ENCODE data around the gene OXER1. TPM values are rescaled to one million over a fixed set of nuclear protein-coding genes. Genes with fewer than 3 reads are reported as not detected.

Gene OXER1
- total RNA-seq, 1 experiment from 2014 or later: 0.90 TPM

GRCh38 chr2:42787788-42788477 is 24.0 kb upstream of the OXER1 start:
- Histone ChIP-seq H3K4me1 (ENCODE audit: insufficient read depth, low read length, poor library complexity, severe bottlenecking) (peaks cover 3% of the 10 kb centered on the region), H3K36me3 (ENCODE audit: insufficient read depth, low read length, poor library complexity, severe bottlenecking) (no peaks in the 10 kb centered on the region), H3K4me3 (ENCODE audit: low read depth, low read length, poor library complexity, severe bottlenecking) (no peak overlapping the region), H3K27me3 (replicated peaks; ENCODE audit: insufficient read depth, low read depth, low read length, poor library complexity) (no peaks in the 10 kb centered on the region), H3K9me3 (ENCODE audit: low read depth, low read length, poor library complexity, severe bottlenecking) (no peaks in the 10 kb centered on the region), H3K27ac (ENCODE audit: low read depth, low read length, poor library complexity, severe bottlenecking) (no peak overlapping the region)
- CTCF ChIA-PET: no interaction called here
- POLR2A ChIA-PET (ENCODE audit: low non-redundant PET): interaction anchor here (0.6 kb wide), 1 partner anchor 1584 kb away, joined by 10 read pairs; no protein-coding TSS in a partner anchor
- intact Hi-C loops (cut with micrococcal nuclease; ENCODE audit: unreplicated experiment): no loop called here
- BruUV-seq (replicated peaks): no TSS peak
- TF ChIP-seq EZH2 (IDR thresholded peaks at IDR 0.05; ENCODE audit: borderline replicate concordance, low read depth, low read length, poor library complexity, severe bottlenecking) (no peak), CTCF (conservative IDR thresholded peaks at IDR 0.05; ENCODE audit: low read depth, low read length) (no peak)
- DNase-seq (ENCODE audit: low spot score): no peak

- Histone ChIP-seq H3K4me3 (ENCODE audit: low read depth, low read length, poor library complexity, severe bottlenecking) (no peak overlapping the region), H3K36me3 (ENCODE audit: insufficient read depth, low read length, poor library complexity, severe bottlenecking) (no peaks in the 10 kb centered on the region), H3K9me3 (ENCODE audit: low read depth, low read length, poor library complexity, severe bottlenecking) (no peaks in the 10 kb centered on the region), H3K27ac (ENCODE audit: low read depth, low read length, poor library complexity, severe bottlenecking) (no peak overlapping the region), H3K27me3 (replicated peaks; ENCODE audit: insufficient read depth, low read depth, low read length, poor library complexity) (no peaks in the 10 kb centered on the region), H3K4me1 (ENCODE audit: insufficient read depth, low read length, poor library complexity, severe bottlenecking) (no peaks in the 10 kb centered on the region)
- TF ChIP-seq CTCF (conservative IDR thresholded peaks at IDR 0.05; ENCODE audit: low read depth, low read length) (no peak), EZH2 (IDR thresholded peaks at IDR 0.05; ENCODE audit: borderline replicate concordance, low read depth, low read length, poor library complexity, severe bottlenecking) (no peak)
- ChIA-PET POLR2A (ENCODE audit: low non-redundant PET) (interaction anchor here (0.6 kb wide), 1 partner anchor 1585 kb away, joined by 10 read pairs; no protein-coding TSS in a partner anchor), CTCF (no interaction called here)
- no TSS peak for BruUV-seq (replicated peaks)
- no peak for DNase-seq (ENCODE audit: low spot score)
- intact Hi-C loops (cut with micrococcal nuclease; ENCODE audit: unreplicated experiment): no loop called here
Measured at GRCh38 chr2:42787424-42787787, 23.5 kb upstream of the OXER1 start.

- Histone ChIP-seq H3K4me1 (ENCODE audit: insufficient read depth, low read length, poor library complexity, severe bottlenecking) (no peaks in the 10 kb centered on the region), H3K4me3 (ENCODE audit: low read depth, low read length, poor library complexity, severe bottlenecking) (no peak overlapping the region), H3K9me3 (ENCODE audit: low read depth, low read length, poor library complexity, severe bottlenecking) (no peaks in the 10 kb centered on the region), H3K27me3 (replicated peaks; ENCODE audit: insufficient read depth, low read depth, low read length, poor library complexity) (no peaks in the 10 kb centered on the region), H3K36me3 (ENCODE audit: insufficient read depth, low read length, poor library complexity, severe bottlenecking) (no peaks in the 10 kb centered on the region), H3K27ac (ENCODE audit: low read depth, low read length, poor library complexity, severe bottlenecking) (no peak overlapping the region)
- ChIA-PET CTCF (no interaction called here), POLR2A (ENCODE audit: low non-redundant PET) (no interaction called here)
- intact Hi-C loops (cut with micrococcal nuclease; ENCODE audit: unreplicated experiment): no loop called here
- DNase-seq (ENCODE audit: low spot score): no peak
- BruUV-seq (replicated peaks): no TSS peak
- TF ChIP-seq EZH2 (IDR thresholded peaks at IDR 0.05; ENCODE audit: borderline replicate concordance, low read depth, low read length, poor library complexity, severe bottlenecking) (no peak), CTCF (conservative IDR thresholded peaks at IDR 0.05; ENCODE audit: low read depth, low read length) (no peak)
Measured at GRCh38 chr2:42786561-42787345, 22.8 kb upstream of the OXER1 start.

Measured in A673 (cell line).